Kidney epithelial cell (primary cell): ENCODE measurements around the gene TM2D1. TPM values are rescaled to one million over a fixed set of nuclear protein-coding genes. Genes with fewer than 3 reads are reported as not detected.
"Not testable (repeated sequence)": the region's sequence is repeated elsewhere in the genome, so short reads cannot be mapped to it uniquely, and the experiment has no call there.

Experiments
- DNase-seq: peaks from one replicate; pipeline ENCODE4 v3.0.0-alpha.2; 2010; ENCODE audit warnings: low read depth
- H3K27me3 ChIP-seq: 2 replicates; pipeline ENCODE4 v1.6.0; 2011; ENCODE audit warnings: low read length; ENCODE audit not compliant: control insufficient read depth, insufficient read depth
- H3K36me3 ChIP-seq: 2 replicates; pipeline ENCODE4 v1.5.1; 2011; ENCODE audit warnings: low read length; ENCODE audit not compliant: control insufficient read depth, insufficient read depth
- H3K4me3 ChIP-seq: 2 replicates; pipeline ENCODE4 v1.5.1; 2011; ENCODE audit warnings: low read depth, mild to moderate bottlenecking, control low read depth, low read length
- CTCF ChIP-seq: IDR thresholded peaks from 2 replicates; pipeline ENCODE4 v1.5.1; 2011; ENCODE audit warnings: mild to moderate bottlenecking, moderate library complexity, low read length, control low read depth, inconsistent platforms; ENCODE audit not compliant: insufficient read depth, poor library complexity, severe bottlenecking
- total RNA-seq: library from RNA; depleted of rRNA; stranded (reverse); fragments of >200 nt; gene quantifications from 2 replicates; pipeline ENCODE4 v1.2.3, GENCODE V29; 2015

Gene TM2D1
- total RNA-seq, 1 donor from 2014 or later = 40.7 TPM

DNA sequence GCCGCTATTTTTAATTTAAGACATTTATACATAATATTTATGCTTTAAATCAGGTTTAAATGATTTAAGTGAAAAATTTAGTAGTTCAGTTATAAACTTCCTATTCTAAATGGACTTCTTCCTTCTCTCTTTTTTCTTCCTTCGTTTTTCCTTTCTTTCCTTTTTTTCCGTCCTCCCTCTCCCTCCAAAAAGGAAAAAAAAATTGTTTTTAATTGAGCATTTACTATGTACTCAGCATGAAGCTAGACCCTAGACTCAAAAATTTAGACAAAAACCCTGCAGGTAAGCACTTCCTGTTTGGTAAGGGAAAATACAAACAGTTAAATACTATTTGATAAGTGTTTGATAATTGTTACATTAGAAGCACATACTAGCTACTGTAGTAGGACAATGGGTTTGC is 2.6 kb upstream of the TM2D1 start:
- no peaks in the 10 kb centered on the region for H3K27me3 ChIP-seq
- no peak overlapping the region for H3K4me3 ChIP-seq
- TF ChIP-seq CTCF = no peak
- H3K36me3 ChIP-seq = no peaks in the 10 kb centered on the region
- DNase-seq = no peak

DNA sequence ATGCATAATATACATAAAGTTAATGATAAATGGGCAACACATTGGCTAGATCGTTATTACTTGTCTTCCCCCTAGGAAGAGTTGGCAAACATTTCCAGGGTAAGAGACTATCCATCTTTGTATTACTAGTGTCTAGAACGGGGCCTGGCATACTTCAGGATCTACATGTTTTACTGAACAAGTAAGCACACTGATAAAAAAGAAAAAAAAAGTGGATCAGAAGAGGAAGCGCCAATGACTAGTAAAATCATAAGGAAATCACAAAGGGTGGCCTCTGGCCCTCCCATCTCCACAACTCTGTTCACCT is 482 bp downstream of the TM2D1 start:
- Histone ChIP-seq H3K36me3 (no peaks in the 10 kb centered on the region), H3K4me3 (peak overlapping the region; percentile 75), H3K27me3 (no peaks in the 10 kb centered on the region)
- TF ChIP-seq CTCF = no peak
- DNase-seq = no peak

DNA sequence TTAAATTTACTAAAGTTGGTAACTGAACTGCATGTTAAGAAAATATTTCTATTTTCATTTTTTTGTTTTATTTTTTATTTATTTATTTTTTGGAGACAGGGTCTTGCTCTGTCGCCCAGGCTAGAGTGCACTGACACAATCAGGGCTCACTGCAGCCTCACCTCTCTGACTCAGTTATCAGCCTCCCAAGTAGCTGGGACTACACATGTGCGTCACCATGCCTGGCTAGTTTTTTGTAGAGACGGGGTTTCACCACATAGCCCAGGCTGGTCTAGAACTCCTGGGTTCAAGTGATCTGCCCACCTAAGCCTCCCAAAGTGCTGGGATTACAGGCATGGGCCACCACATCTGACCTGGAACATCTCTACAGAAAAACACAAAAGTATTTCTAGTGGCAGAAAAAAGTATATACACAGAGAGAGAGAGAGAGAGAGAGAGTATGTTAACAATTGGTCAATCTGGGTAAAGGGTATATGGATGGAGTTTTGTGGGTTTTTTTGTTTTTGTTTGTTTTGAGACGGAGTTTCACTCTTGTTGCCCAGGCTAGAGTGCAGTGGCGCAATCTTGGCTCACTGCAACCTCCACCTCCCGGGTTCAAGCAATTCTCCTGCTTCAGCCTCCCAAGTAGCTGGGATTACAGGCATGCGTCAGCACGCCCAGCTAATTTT is 5.8 kb downstream of the TM2D1 start:
- DNase-seq, H3K36me3 ChIP-seq, H3K4me3 ChIP-seq, H3K27me3 ChIP-seq: not testable (repeated sequence)

- TF ChIP-seq CTCF = no peak
- no peak for DNase-seq
- H3K36me3 ChIP-seq = no peaks in the 10 kb centered on the region
- no peaks in the 10 kb centered on the region for H3K27me3 ChIP-seq
- no peak overlapping the region for H3K4me3 ChIP-seq
Observed at GRCh38 chr1:61711969-61712368, 13.0 kb downstream of the TM2D1 start.

DNA sequence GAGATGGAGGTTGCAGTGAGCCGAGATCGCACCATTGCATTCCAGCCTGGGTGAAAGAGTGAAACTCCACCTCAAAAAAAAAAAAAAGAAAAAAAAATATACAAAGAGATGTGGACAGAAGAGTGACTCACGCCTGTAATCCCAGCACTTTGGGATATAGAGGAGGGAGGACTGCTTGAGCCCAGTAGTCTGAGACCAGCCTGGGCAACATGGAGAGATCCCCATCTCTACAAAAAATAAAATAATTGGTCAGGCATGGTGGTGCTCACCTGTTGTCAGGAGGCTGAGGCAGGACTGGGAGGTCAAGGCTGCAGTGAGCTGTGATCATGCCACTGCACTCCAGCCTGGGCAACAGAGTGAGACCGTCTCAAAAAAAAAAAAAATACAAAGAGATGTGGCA is 13.7 kb downstream of the TM2D1 start:
- peak; percentile 10 for DNase-seq
- H3K27me3 ChIP-seq, H3K36me3 ChIP-seq, H3K4me3 ChIP-seq: not testable (repeated sequence)

DNA sequence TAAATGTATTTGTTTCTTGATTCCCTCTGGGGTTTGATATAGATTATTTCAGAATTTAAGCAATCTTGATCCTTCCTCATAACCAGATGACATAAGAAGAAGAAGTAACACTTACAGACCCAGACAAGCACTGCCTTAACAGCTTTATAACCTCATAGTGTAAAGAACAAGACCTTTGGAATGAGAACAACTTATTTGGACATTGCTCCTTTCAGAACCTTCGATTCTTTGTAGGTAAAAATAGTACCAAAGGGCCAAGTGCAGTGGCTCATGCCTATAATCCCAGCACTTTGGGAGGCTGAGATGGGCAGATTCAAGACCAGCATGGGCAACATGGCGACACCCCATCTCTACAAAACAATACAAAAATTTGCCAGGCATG is 15.0 kb downstream of the TM2D1 start:
- Histone ChIP-seq H3K4me3 (no peak overlapping the region), H3K36me3 (no peaks in the 10 kb centered on the region), H3K27me3 (no peaks in the 10 kb centered on the region)
- DNase-seq = no peak
- TF ChIP-seq CTCF = no peak
